ENCODE data around the gene ZG16B. TPM values are rescaled to one million over a fixed set of nuclear protein-coding genes. Genes with fewer than 3 reads are reported as not detected.

ZG16B gene
- total and polyA plus RNA-seq, 12 donors: 0.35 to 119 (median 0.81) TPM; not detected in 3

DNA sequence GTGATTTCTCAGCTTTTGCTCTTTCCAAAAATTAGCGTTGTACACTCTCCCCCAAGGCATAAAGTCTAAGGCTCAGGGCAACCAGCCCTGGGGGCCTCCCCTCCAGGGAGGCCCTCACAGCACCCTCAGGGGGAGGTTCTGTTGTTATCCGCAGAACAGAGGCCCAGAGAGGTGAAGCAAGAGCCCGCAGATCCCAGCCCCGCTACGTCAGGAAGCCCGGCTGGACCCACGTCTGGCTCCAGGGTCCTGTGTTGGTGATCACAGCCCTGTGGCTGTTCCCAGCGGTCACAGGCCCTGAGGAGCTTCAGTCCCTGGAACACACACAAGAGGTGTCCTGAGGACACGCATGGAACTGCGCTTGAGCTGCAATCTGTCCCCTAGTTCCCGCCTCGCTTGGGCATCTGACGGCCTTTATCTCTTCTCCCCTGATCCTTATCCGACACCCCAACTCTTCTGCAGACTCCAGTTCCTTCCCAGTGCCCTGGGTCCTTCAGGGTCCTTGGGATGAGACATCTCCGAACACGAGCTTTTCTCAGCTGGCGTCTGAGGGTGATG, 1.1 kb upstream of the ZG16B start:
- WGBS, 4 donors: 87 to 91% (median 89%) methylated on average over 16 to 17 of the region's 17 CpGs
- Histone ChIP-seq H3K4me3 (no peak overlapping the region), H3K9me3 (replicated peaks in 1 of 3) (no peaks in the 10 kb centered on the region), H3K27me3 (peaks cover 15% of the 10 kb centered on the region), H3K4me1 (replicated peaks in 1 of 2) (no peaks in the 10 kb centered on the region), H3K27ac (no peak overlapping the region), H3K36me3 (replicated peaks in 1 of 2) (no peaks in the 10 kb centered on the region)
- DNase-seq: no peak
- intact Hi-C loops (cut with DNase I): no loop called here
- no peak for TF ChIP-seq POLR2A (IDR thresholded peaks at IDR 0.05)
- TF ChIP-seq, protein P1, sequence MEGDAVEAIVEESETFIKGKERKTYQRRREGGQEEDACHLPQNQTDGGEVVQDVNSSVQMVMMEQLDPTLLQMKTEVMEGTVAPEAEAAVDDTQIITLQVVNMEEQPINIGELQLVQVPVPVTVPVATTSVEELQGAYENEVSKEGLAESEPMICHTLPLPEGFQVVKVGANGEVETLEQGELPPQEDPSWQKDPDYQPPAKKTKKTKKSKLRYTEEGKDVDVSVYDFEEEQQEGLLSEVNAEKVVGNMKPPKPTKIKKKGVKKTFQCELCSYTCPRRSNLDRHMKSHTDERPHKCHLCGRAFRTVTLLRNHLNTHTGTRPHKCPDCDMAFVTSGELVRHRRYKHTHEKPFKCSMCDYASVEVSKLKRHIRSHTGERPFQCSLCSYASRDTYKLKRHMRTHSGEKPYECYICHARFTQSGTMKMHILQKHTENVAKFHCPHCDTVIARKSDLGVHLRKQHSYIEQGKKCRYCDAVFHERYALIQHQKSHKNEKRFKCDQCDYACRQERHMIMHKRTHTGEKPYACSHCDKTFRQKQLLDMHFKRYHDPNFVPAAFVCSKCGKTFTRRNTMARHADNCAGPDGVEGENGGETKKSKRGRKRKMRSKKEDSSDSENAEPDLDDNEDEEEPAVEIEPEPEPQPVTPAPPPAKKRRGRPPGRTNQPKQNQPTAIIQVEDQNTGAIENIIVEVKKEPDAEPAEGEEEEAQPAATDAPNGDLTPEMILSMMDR (IDR thresholded peaks at IDR 0.05): no peak

- TF ChIP-seq POLR2A (IDR thresholded peaks at IDR 0.05): no peak
- TF ChIP-seq, protein P1 (IDR thresholded peaks at IDR 0.05): no peak
- no peak for DNase-seq
- WGBS, 4 donors: 63 to 90% (median 69%) methylated on average over 2 to 5 of the region's 5 CpGs
- H3K4me3 ChIP-seq: no peak overlapping the region
- H3K27me3 ChIP-seq: peaks cover 15% of the 10 kb centered on the region
- intact Hi-C loops (cut with DNase I): no loop called here
- H3K27ac ChIP-seq: no peak overlapping the region
- H3K9me3 ChIP-seq (replicated peaks in 1 of 3): no peaks in the 10 kb centered on the region
- no peaks in the 10 kb centered on the region for H3K4me1 ChIP-seq (replicated peaks in 1 of 2)
- H3K36me3 ChIP-seq (replicated peaks in 1 of 2): no peaks in the 10 kb centered on the region
Measured at GRCh38 chr16:2830355-2830695, 222 bp downstream of the ZG16B start.

DNA sequence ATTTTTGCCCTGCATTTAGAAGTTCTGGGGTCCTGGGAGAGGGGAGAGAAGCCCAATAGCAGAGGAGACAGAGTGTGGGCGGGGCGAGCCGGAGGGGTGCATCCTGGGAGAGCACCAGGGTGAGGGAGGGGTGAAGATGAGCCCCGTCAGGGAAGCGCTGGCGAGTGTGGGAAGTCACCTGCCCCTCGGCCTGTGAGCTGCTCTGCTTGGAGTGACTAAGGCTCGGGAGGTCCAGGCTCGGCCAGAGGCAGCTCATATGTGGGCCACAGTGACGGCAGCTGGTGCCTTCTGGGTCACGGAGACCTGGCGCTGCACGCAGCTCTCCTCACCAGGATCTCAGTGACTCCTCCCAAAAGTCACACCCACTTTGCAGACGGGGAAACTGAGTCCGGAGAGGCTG, 1.1 kb downstream of the ZG16B start:
- intact Hi-C loops (cut with DNase I): no loop called here
- Histone ChIP-seq H3K4me3 (no peak overlapping the region), H3K27me3 (peaks cover 15% of the 10 kb centered on the region), H3K9me3 (replicated peaks in 1 of 3) (no peaks in the 10 kb centered on the region), H3K36me3 (replicated peaks in 1 of 2) (no peaks in the 10 kb centered on the region), H3K27ac (no peak overlapping the region), H3K4me1 (replicated peaks in 1 of 2) (no peaks in the 10 kb centered on the region)
- 77 to 90% (median 85%) methylated on average over 9 to 15 of the region's 15 CpGs for WGBS, 4 donors
- TF ChIP-seq, protein P1 (IDR thresholded peaks at IDR 0.05): no peak
- TF ChIP-seq POLR2A (IDR thresholded peaks at IDR 0.05): no peak
- DNase-seq: no peak

- no peak for DNase-seq
- intact Hi-C loops (cut with DNase I): no loop called here
- H3K9me3 ChIP-seq (replicated peaks in 1 of 3): no peaks in the 10 kb centered on the region
- no peaks in the 10 kb centered on the region for H3K36me3 ChIP-seq (replicated peaks in 1 of 2)
- H3K27ac ChIP-seq: no peak overlapping the region
- peaks cover 20% of the 10 kb centered on the region for H3K27me3 ChIP-seq
- H3K4me3 ChIP-seq: no peak overlapping the region
- 53 to 74% (median 72%) methylated on average over 4 to 7 of the region's 7 CpGs for WGBS, 4 donors
- no peak for TF ChIP-seq POLR2A (IDR thresholded peaks at IDR 0.05)
- TF ChIP-seq, protein P1 (IDR thresholded peaks at IDR 0.05): no peak
- no peaks in the 10 kb centered on the region for H3K4me1 ChIP-seq (replicated peaks in 1 of 2)
Measured at GRCh38 chr16:2833776-2834175, 3.7 kb downstream of the ZG16B start.
